ENCODE results near the gene SPOPL. TPM values are rescaled to one million over a fixed set of nuclear protein-coding genes. Genes with fewer than 3 reads are reported as not detected.

The SPOPL gene
- polyA plus RNA-seq, 1 of the 3 experiments (the other 2 are of a cell fraction): 4.5 TPM

- TF ChIP-seq REST (IDR thresholded peaks at IDR 0.05; ENCODE audit: low read depth, low read length) (no peak), TAF1 (IDR thresholded peaks at IDR 0.05; ENCODE audit: borderline replicate concordance, low read depth, low read length) (no peak), RFX5 (IDR thresholded peaks at IDR 0.05; ENCODE audit: low read length) (no peak), JUND (IDR thresholded peaks at IDR 0.05) (no peak), IRF3 (IDR thresholded peaks at IDR 0.05; ENCODE audit: low read depth, low read length) (no peak), YY1 (IDR thresholded peaks at IDR 0.05; ENCODE audit: low read depth) (no peak), EZH2phosphoT487 (IDR thresholded peaks at IDR 0.05; ENCODE audit: borderline replicate concordance, low read depth) (no peak), MXI1 (IDR thresholded peaks at IDR 0.05; ENCODE audit: low read depth, low read length) (no peak), EP300 (IDR thresholded peaks at IDR 0.05; ENCODE audit: borderline replicate concordance in 1 of 2, low read depth in 1 of 2, low read length in 1 of 2) (no peak)
- TF ChIP-seq, protein P1, sequence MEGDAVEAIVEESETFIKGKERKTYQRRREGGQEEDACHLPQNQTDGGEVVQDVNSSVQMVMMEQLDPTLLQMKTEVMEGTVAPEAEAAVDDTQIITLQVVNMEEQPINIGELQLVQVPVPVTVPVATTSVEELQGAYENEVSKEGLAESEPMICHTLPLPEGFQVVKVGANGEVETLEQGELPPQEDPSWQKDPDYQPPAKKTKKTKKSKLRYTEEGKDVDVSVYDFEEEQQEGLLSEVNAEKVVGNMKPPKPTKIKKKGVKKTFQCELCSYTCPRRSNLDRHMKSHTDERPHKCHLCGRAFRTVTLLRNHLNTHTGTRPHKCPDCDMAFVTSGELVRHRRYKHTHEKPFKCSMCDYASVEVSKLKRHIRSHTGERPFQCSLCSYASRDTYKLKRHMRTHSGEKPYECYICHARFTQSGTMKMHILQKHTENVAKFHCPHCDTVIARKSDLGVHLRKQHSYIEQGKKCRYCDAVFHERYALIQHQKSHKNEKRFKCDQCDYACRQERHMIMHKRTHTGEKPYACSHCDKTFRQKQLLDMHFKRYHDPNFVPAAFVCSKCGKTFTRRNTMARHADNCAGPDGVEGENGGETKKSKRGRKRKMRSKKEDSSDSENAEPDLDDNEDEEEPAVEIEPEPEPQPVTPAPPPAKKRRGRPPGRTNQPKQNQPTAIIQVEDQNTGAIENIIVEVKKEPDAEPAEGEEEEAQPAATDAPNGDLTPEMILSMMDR (IDR thresholded peaks at IDR 0.05): no peak
- CTCF ChIA-PET: no interaction called here
- no peak for DNase-seq
- Histone ChIP-seq H3K79me2 (ENCODE audit: insufficient read depth) (no peaks in the 10 kb centered on the region), H3F3A (replicated peaks; ENCODE audit: insufficient read depth) (no peaks in the 10 kb centered on the region), H3K9me3 (no peaks in the 10 kb centered on the region), H3K36me3 (replicated peaks in 1 of 2; ENCODE audit: control insufficient read depth in 1 of 2, insufficient read depth in 2 of 2, low read length in 1 of 2) (no peaks in the 10 kb centered on the region), H3K9ac (no peak overlapping the region), H2AFZ (ENCODE audit: low read depth) (no peak overlapping the region), H3K27ac (ENCODE audit: low read depth in 2 of 2, low read length in 1 of 2) (no peak overlapping the region), H3K4me3 (ENCODE audit: low read depth in 2 of 2, low read length in 1 of 2) (no peak overlapping the region), H4K20me1 (ENCODE audit: insufficient read depth) (no peaks in the 10 kb centered on the region), H3K27me3 (ENCODE audit: insufficient read depth) (no peaks in the 10 kb centered on the region), H3K4me1 (ENCODE audit: control insufficient read depth in 1 of 2, insufficient read depth in 2 of 2, low read depth in 1 of 2, low read length in 1 of 2) (no peaks in the 10 kb centered on the region), H3K4me2 (no peak overlapping the region), H3K9me2 (no peaks in the 10 kb centered on the region)
- 79% methylated on average over 3 of the region's 3 CpGs for WGBS (ENCODE audit: low lambda C conversion rate)
- POLR2A ChIA-PET: no interaction called here
Observed at GRCh38 chr2:138621139-138621538, 119.6 kb downstream of the SPOPL start.

- Histone ChIP-seq H3K9me3 (no peaks in the 10 kb centered on the region), H3K27me3 (ENCODE audit: insufficient read depth) (no peaks in the 10 kb centered on the region), H3K4me1 (ENCODE audit: control insufficient read depth in 1 of 2, insufficient read depth in 2 of 2, low read depth in 1 of 2, low read length in 1 of 2) (no peaks in the 10 kb centered on the region), H4K20me1 (ENCODE audit: insufficient read depth) (no peaks in the 10 kb centered on the region), H3K4me3 (ENCODE audit: low read depth in 2 of 2, low read length in 1 of 2) (no peak overlapping the region), H3F3A (replicated peaks; ENCODE audit: insufficient read depth) (no peaks in the 10 kb centered on the region), H3K27ac (ENCODE audit: low read depth in 2 of 2, low read length in 1 of 2) (no peak overlapping the region), H3K4me2 (no peak overlapping the region), H3K79me2 (ENCODE audit: insufficient read depth) (no peaks in the 10 kb centered on the region), H2AFZ (ENCODE audit: low read depth) (no peak overlapping the region), H3K36me3 (replicated peaks in 1 of 2; ENCODE audit: control insufficient read depth in 1 of 2, insufficient read depth in 2 of 2, low read length in 1 of 2) (no peaks in the 10 kb centered on the region), H3K9ac (no peak overlapping the region), H3K9me2 (no peaks in the 10 kb centered on the region)
- no peak for DNase-seq
- POLR2A ChIA-PET: no interaction called here
- CTCF ChIA-PET: no interaction called here
- WGBS (ENCODE audit: low lambda C conversion rate): 53% methylated on average over 3 of the region's 3 CpGs
- TF ChIP-seq ZBTB33 (IDR thresholded peaks at IDR 0.05; ENCODE audit: borderline replicate concordance, low read depth): no peak
- no peak for TF ChIP-seq TAF1 (IDR thresholded peaks at IDR 0.05; ENCODE audit: borderline replicate concordance, low read depth, low read length)
- TF ChIP-seq FOSL2 (IDR thresholded peaks at IDR 0.05; ENCODE audit: borderline replicate concordance, low read depth): no peak
- no peak for TF ChIP-seq FOXM1 (IDR thresholded peaks at IDR 0.05; ENCODE audit: low read depth)
- no peak for TF ChIP-seq NRF1 (IDR thresholded peaks at IDR 0.05; ENCODE audit: low read depth, low read length)
- TF ChIP-seq TCF12 (IDR thresholded peaks at IDR 0.05): no peak
- no peak for TF ChIP-seq NFIC (IDR thresholded peaks at IDR 0.05; ENCODE audit: borderline replicate concordance)
- no peak for TF ChIP-seq SIN3A (IDR thresholded peaks at IDR 0.05; ENCODE audit: borderline replicate concordance, low read depth, low read length)
Observed at GRCh38 chr2:138622613-138623012, 121.0 kb downstream of the SPOPL start.

Measured in SK-N-SH (cell line).